ENCODE data around the gene GALNT10.

Gene GALNT10

DNA sequence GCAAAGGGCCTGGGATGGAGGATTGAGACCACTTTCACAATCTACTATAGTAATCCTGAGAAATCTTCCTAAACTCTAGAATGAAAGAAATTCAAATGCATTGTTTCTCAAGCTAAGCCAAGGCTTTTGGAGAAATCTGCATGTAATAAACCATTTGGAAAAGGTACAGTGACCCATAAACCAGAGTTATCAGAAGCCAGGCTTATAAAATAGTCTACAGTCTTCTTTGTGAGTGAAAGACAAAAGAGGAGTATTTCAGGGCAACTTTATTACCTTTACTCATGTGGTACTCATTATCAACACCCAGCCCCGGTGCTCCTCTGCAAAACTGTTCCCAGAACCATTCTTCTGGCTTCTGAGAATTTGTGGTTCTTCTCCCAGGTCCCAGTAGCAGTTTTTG is 87.0 kb downstream of the GALNT10 start:
- Histone ChIP-seq H3K9me3 (replicated peaks in 1 of 11) (no peaks in the 10 kb centered on the region), H3K4me3 (no peak overlapping the region), H3K27me3 (no peaks in the 10 kb centered on the region), H3K9ac (no peak overlapping the region), H3K4me2 (no peak overlapping the region), H3K36me3 (no peaks in the 10 kb centered on the region), H3K4me1 (peaks cover 5 to 23% (median 8%) of the 10 kb centered on the region in 10 experiments; a peak in 15 of 20 replicates), H3K27ac (no peak overlapping the region), H4K20me1 (0 out of 22 replicates have a peak, but pooled peaks cover 0 to 5% (median 0%) of the 10 kb centered on the region in 11 experiments)
- no peak for TF ChIP-seq Cebpa-rat (IDR thresholded peaks at IDR 0.05)

DNA sequence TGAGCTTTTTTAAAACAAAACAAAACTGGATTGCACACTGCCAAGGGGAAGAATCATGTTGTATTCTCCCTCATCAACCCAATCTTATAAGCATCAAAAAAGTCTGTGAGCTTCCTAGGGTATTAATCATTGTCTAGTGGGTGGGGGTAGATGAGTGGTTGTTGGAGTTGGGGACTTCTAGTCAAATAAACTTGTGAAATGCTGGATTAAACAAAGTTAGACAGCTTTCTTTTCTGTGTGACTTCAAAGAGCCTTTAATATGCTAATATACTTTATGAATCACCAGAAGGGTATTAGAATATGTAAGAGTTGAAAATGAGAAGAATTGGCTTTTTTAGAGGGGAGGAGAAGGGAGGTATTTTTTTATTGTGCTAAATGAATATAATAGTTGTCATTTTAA is 87.7 kb downstream of the GALNT10 start:
- H3K27me3 ChIP-seq, result no peaks in the 10 kb centered on the region

DNA sequence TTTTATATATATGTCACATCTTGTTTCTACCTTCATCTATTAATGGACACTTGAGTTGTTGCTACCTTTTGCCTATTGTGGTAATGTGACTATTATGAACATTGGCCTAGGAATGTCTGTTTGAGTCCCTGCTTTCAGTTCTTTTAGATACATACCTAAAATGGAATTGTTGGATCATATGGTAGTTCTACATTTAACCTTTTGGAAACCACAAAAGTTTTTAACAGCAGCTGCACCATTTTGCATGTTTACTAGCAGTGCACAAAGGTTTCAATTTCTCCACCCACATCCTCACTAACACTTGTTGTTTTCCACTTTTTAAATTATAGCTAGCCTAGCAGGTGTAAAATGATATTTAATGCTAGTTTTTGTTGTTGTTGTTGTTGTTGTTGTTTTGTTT is 88.4 kb downstream of the GALNT10 start:
- H3K27me3 ChIP-seq, result no peaks in the 10 kb centered on the region
- H3K4me2 ChIP-seq, result no peak overlapping the region
- no peaks in the 10 kb centered on the region for H3K9me3 ChIP-seq (replicated peaks in 1 of 11)
- no peak overlapping the region for H3K4me3 ChIP-seq
- H3K9ac ChIP-seq, result no peak overlapping the region
- peaks cover 0 to 13% (median 0%) of the 10 kb centered on the region in 10 experiments; a peak in 7 of 20 replicates for H3K4me1 ChIP-seq
- no peaks in the 10 kb centered on the region for H3K36me3 ChIP-seq
- 0 out of 22 replicates have a peak, but pooled peaks cover 0 to 5% (median 0%) of the 10 kb centered on the region in 11 experiments for H4K20me1 ChIP-seq
- no peak for TF ChIP-seq Cebpa-rat (IDR thresholded peaks at IDR 0.05)
- H3K27ac ChIP-seq, result no peak overlapping the region

More for the DNA sequence above, 87.7 kb downstream of the GALNT10 start:
- no peaks in the 10 kb centered on the region for H3K36me3 ChIP-seq
- H3K4me3 ChIP-seq, result no peak overlapping the region
- TF ChIP-seq Cebpa-rat (IDR thresholded peaks at IDR 0.05), result no peak
- H3K4me2 ChIP-seq, result no peak overlapping the region
- H4K20me1 ChIP-seq, result 0 out of 22 replicates have a peak, but pooled peaks cover 0 to 5% (median 0%) of the 10 kb centered on the region in 11 experiments
- H3K27ac ChIP-seq, result no peak overlapping the region
- H3K4me1 ChIP-seq, result peaks cover 0 to 16% (median 2%) of the 10 kb centered on the region in 10 experiments; a peak in 8 of 20 replicates
- H3K9me3 ChIP-seq (replicated peaks in 1 of 11), result no peaks in the 10 kb centered on the region
- H3K9ac ChIP-seq, result no peak overlapping the region

DNA sequence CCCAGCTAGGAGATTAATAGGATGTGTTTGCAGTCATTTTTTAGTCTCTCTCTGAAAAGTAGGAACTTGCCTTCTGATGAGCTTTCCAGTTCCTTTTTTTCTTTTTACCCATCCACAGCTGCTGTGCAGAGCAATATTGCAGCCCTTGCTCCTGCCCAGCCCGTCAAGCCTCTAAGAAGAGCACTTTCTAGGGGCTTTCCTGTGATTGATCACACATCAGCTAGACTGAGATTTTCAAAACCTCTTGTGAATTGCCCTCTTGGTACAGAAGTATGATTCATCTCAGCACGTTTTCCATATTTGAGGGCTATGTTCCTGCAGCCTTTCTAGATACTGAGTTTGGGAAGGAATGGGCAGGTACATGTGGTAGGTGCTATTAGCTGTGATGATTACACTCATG is 93.9 kb downstream of the GALNT10 start:
- peak overlapping the region in 4 of 11 experiments; percentile 18 to 38 (median 22); a peak in 4 of 22 replicates for H3K4me2 ChIP-seq
- peaks cover 0 to 9% (median 0%) of the 10 kb centered on the region in 11 experiments; a peak in 2 of 22 replicates for H4K20me1 ChIP-seq
- no peak overlapping the region for H3K27ac ChIP-seq
- no peaks in the 10 kb centered on the region for H3K9me3 ChIP-seq (replicated peaks in 1 of 11)
- no peaks in the 10 kb centered on the region for H3K27me3 ChIP-seq
- no peak overlapping the region for H3K4me3 ChIP-seq
- H3K36me3 ChIP-seq, result no peaks in the 10 kb centered on the region
- H3K4me1 ChIP-seq, result peaks cover 0 to 19% (median 3%) of the 10 kb centered on the region in 10 experiments; a peak in 10 of 20 replicates
- no peak for TF ChIP-seq Cebpa-rat (IDR thresholded peaks at IDR 0.05)
- H3K9ac ChIP-seq, result no peak overlapping the region

DNA sequence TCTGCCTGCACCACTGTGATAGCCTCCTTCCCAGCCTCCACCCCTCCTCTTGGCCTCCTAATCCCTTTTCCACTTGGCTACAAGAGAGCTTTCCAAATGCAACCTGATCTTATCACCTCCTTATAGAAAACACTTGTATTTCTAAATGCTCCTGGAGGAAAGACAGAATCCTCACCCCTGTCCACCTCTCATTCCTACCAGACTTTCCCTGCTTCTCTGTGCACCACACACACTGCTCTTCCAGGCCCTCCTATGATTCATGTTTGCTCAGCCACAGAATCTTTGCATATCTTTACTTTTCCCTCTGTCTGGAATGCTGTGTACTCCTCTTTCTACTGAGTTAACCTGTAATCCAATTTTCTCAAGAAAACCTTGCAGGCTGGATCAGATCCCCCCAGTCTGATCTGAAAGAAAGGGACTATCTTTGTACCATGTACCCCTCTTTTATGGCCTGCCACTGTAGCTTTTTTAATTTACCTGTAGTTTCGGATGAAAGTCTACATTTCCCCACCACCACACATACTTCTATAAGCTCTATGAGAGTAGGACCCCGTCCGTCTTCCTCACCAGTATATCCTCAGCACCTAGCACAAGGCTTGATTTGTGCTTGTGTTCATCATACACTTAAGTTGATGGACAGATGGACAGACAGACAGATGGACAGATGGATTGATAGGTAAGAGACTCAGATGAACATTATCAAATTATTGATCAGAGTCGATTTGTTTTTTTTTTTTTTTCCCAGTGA is 95.3 kb downstream of the GALNT10 start:
- no peaks in the 10 kb centered on the region for H3K9me3 ChIP-seq (replicated peaks in 1 of 11)
- no peak overlapping the region for H3K9ac ChIP-seq
- no peaks in the 10 kb centered on the region for H3K36me3 ChIP-seq
- H3K27ac ChIP-seq, result no peak overlapping the region
- H3K4me2 ChIP-seq, result no peak overlapping the region
- no peak for TF ChIP-seq Cebpa-rat (IDR thresholded peaks at IDR 0.05)
- H4K20me1 ChIP-seq, result peaks cover 0 to 9% (median 0%) of the 10 kb centered on the region in 11 experiments; a peak in 2 of 22 replicates
- peaks cover 0 to 25% (median 5%) of the 10 kb centered on the region in 10 experiments; a peak in 10 of 20 replicates for H3K4me1 ChIP-seq
- H3K4me3 ChIP-seq, result no peak overlapping the region
- H3K27me3 ChIP-seq, result no peaks in the 10 kb centered on the region

DNA sequence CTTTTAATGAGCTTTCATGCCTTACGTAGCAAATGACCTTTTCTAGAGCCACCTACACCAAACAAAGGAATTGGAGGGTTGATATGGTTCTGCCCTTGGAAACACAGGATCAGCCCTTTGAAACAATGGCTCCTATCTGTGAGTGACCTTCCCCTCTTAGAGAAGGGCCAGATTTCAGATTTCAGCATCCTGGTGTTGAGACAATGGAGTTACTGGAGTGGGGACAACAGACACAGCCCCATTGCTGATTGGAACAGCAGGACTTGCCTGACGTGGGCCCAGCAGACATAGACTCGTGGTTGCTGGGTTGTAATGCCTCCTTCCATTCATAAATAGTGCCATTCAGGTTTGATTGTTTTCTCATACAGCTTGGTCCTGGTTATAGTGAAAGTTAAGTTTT is 96.0 kb downstream of the GALNT10 start:
- peaks cover 0 to 25% (median 5%) of the 10 kb centered on the region in 10 experiments; a peak in 10 of 20 replicates for H3K4me1 ChIP-seq
- H3K27ac ChIP-seq, result no peak overlapping the region
- H3K4me3 ChIP-seq, result no peak overlapping the region
- no peak for TF ChIP-seq Cebpa-rat (IDR thresholded peaks at IDR 0.05)
- H3K36me3 ChIP-seq, result no peaks in the 10 kb centered on the region
- no peaks in the 10 kb centered on the region for H3K27me3 ChIP-seq
- H4K20me1 ChIP-seq, result peaks cover 0 to 9% (median 0%) of the 10 kb centered on the region in 11 experiments; a peak in 2 of 22 replicates
- H3K9ac ChIP-seq, result no peak overlapping the region
- no peaks in the 10 kb centered on the region for H3K9me3 ChIP-seq (replicated peaks in 1 of 11)
- H3K4me2 ChIP-seq, result no peak overlapping the region

DNA sequence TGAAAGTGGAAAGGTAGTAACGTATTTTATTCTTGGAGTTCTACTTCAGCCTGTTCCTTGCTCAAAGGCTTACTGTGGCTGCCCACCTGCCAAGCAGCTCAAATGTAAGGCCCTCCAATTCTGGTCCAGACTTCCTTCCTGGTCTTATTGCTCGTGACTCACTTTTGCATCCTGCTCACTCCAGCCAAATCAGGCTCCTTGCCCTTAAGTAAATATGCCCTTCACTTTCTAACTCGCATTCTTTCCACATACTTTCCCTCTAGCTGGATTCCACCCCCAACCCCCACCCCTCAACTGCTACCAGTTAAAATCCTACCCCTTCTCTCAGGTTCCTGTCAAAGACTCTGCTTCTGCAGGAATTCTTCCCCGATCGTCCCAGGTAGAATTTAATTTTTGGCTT is 96.6 kb downstream of the GALNT10 start:
- no peaks in the 10 kb centered on the region for H3K27me3 ChIP-seq
- no peak overlapping the region for H3K9ac ChIP-seq
- H3K4me1 ChIP-seq, result peaks cover 0 to 25% (median 5%) of the 10 kb centered on the region in 10 experiments; a peak in 10 of 20 replicates
- no peak for TF ChIP-seq Cebpa-rat (IDR thresholded peaks at IDR 0.05)
- peaks cover 0 to 9% (median 0%) of the 10 kb centered on the region in 11 experiments; a peak in 2 of 22 replicates for H4K20me1 ChIP-seq
- H3K4me2 ChIP-seq, result peak overlapping the region in 3 of 11 experiments; percentile 3 to 17 (median 10); a peak in 3 of 22 replicates
- H3K4me3 ChIP-seq, result no peak overlapping the region
- H3K36me3 ChIP-seq, result no peaks in the 10 kb centered on the region
- H3K9me3 ChIP-seq (replicated peaks in 1 of 11), result no peaks in the 10 kb centered on the region
- no peak overlapping the region for H3K27ac ChIP-seq

DNA sequence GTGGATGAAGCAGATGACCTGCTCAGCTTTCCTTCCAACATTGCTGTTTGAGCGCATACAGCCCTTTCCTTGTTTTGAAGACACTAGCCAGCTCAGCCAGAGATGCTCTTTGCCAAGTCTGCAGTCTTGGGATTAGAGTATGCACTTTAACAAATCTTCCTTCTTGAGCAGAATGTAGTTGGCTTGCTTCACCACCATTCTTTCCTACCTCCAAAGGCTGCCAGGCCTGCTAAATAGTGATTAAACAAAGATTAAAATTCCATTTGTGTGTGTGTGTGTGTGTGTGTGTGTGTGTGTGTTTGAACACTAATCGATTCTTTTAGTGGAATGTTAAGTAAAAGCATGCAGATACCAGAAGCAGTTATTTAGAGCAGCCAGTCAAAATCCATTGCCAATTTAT is 97.6 kb downstream of the GALNT10 start:
- no peak for TF ChIP-seq Cebpa-rat (IDR thresholded peaks at IDR 0.05)
- Histone ChIP-seq H3K4me1 (peaks cover 0 to 25% (median 5%) of the 10 kb centered on the region in 10 experiments; a peak in 10 of 20 replicates), H3K27ac (no peak overlapping the region), H4K20me1 (peaks cover 0 to 9% (median 0%) of the 10 kb centered on the region in 11 experiments; a peak in 2 of 22 replicates), H3K36me3 (no peaks in the 10 kb centered on the region), H3K4me3 (no peak overlapping the region), H3K27me3 (no peaks in the 10 kb centered on the region), H3K9me3 (replicated peaks in 1 of 11) (no peaks in the 10 kb centered on the region), H3K4me2 (no peak overlapping the region), H3K9ac (no peak overlapping the region)

DNA sequence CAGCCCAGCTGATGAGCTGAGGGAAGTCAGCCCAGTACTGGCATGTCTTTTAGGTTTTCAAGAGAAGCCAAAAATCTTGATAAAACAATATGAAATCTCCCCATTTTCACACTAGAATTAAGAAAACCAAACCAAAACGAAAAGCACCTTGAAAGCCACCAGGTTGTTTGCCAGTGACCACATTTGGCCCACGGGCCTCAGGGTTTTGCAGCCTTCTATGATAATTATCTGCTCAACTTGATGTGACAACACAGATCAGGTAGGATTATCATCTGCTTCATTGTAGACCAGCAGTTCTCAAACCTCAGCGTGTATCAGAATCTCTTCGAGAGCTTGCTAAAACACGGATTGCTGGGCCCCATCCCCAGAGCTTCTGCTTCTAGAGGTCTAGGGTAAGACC is 101.4 kb downstream of the GALNT10 start:
- no peaks in the 10 kb centered on the region for H3K27me3 ChIP-seq

More for the DNA sequence above, 101.4 kb downstream of the GALNT10 start:
- no peak overlapping the region for H3K4me3 ChIP-seq
- peaks cover 0 to 12% (median 0%) of the 10 kb centered on the region in 10 experiments; a peak in 7 of 20 replicates for H3K4me1 ChIP-seq
- H3K4me2 ChIP-seq, result no peak overlapping the region
- H3K9me3 ChIP-seq (replicated peaks in 1 of 11), result no peaks in the 10 kb centered on the region
- H4K20me1 ChIP-seq, result 0 out of 22 replicates have a peak, but pooled peaks cover 0 to 1% (median 0%) of the 10 kb centered on the region in 11 experiments
- no peak overlapping the region for H3K27ac ChIP-seq
- no peak for TF ChIP-seq Cebpa-rat (IDR thresholded peaks at IDR 0.05)
- peaks cover 0 to 26% (median 0%) of the 10 kb centered on the region in 11 experiments; a peak in 6 of 22 replicates for H3K36me3 ChIP-seq
- H3K9ac ChIP-seq, result no peak overlapping the region
